HepG2 (cell line): Measurements from ENCODE around the gene TSHZ2. TPM values are rescaled to one million over a fixed set of nuclear protein-coding genes. Genes with fewer than 3 reads are reported as not detected.
A peak's percentile ranks its signal among the peaks of the same experiment; 100 is the strongest.
"Not testable (repeated sequence)": the region's sequence is repeated elsewhere in the genome, so short reads cannot be mapped to it uniquely, and the experiment has no call there.

Experiments used
- ATAC-seq: fragments of 200-7000 bp; cut with Tn5 transposase; 3 replicates; pipeline ENCODE4 v1.9.1; 2020; ENCODE audit warnings: mild to moderate bottlenecking, moderate library complexity
- BruUV-seq: library from RNA; stranded (reverse); fragments of 400-500 nt; replicated peaks from 2 replicates; lab custom pipeline; 2021; lab: Mats Ljungman, UMichigan
- CTCF ChIA-PET: fragments of 300-600 bp; formaldehyde crosslinking; extraction: SDS; loops from one replicate; lab custom pipeline; 2021; ENCODE audit warnings: low total read pairs, inconsistent platforms, low intra/inter-chr PET ratio; lab: Yijun Ruan, JAX
- POLR2A ChIA-PET: fragments of 350-600 bp; sonication (Branson Sonifier 250); formaldehyde crosslinking; loops from one replicate; lab custom pipeline; 2020; ENCODE audit warnings: antibody characterized with exemption, inconsistent platforms; lab: Yijun Ruan, JAX
- DNase-seq: peaks from one replicate; pipeline ENCODE4 v3.0.0-alpha.2; 2015; ENCODE audit warnings: low spot score
- FAIRE-seq: peaks from 3 replicates; lab custom pipeline; 2011; peaks lifted over from hg19 to GRCh38; lab: Jason Lieb, UNC
- H2AFZ ChIP-seq: one replicate; pipeline ENCODE4 v1.6.1; 2011; ENCODE audit warnings: low read length, inconsistent platforms
- H3K27ac ChIP-seq: fragments of 300-600 bp; 3 replicates; pipeline ENCODE4 v1.8.0; 2011; ENCODE audit warnings: mixed run types, mild to moderate bottlenecking, mixed read lengths, low read length, inconsistent platforms; ENCODE audit not compliant: insufficient read depth; ENCODE audit errors: extremely low read length
- H3K27me3 ChIP-seq, 2 experiments: fragments of 200-600 bp in 1 of 2; 2 replicates in 1 of 2; 3 replicates in 1 of 2; pipeline versions ENCODE4 v1.6.0 to v1.8.0; 2011; ENCODE audit warnings: low read length in 2 of 2, mild to moderate bottlenecking in 2 of 2, moderate library complexity in 2 of 2, inconsistent platforms in 1 of 2; ENCODE audit not compliant: insufficient read depth in 2 of 2, control insufficient read depth in 1 of 2
- H3K36me3 ChIP-seq, 2 experiments: fragments of 200-600 bp in 1 of 2; replicated peaks in 1 of 2; 2 replicates in 1 of 2; 3 replicates in 1 of 2; pipeline versions ENCODE4 v1.5.1 to v1.8.0; 2011; ENCODE audit warnings: low read length in 2 of 2, inconsistent platforms in 1 of 2; ENCODE audit not compliant: insufficient read depth in 2 of 2, control insufficient read depth in 1 of 2
- H3K4me1 ChIP-seq: 2 replicates; pipeline ENCODE4 v1.5.1; 2012; ENCODE audit warnings: low read length, inconsistent platforms; ENCODE audit not compliant: insufficient read depth
- H3K4me2 ChIP-seq: 2 replicates; pipeline ENCODE4 v1.6.0; 2011; ENCODE audit warnings: low read depth, low read length, inconsistent platforms
- H3K4me3 ChIP-seq, 3 experiments: fragments of 200-600 bp in 1 of 3; sonication (generic), shearing (Covaris generic) in 1 of 3; replicated peaks in 1 of 3; 2 replicates each; pipeline ENCODE4 v1.5.1; 2011 to 2016; ENCODE audit warnings: low read length in 3 of 3, inconsistent platforms in 2 of 3, low read depth in 2 of 3, mild to moderate bottlenecking in 2 of 3, control low read depth in 1 of 3, mixed read lengths in 1 of 3; ENCODE audit not compliant: insufficient read depth in 1 of 3
- H3K79me2 ChIP-seq: one replicate; pipeline ENCODE4 v1.6.1; 2011; ENCODE audit warnings: low read length, inconsistent platforms; ENCODE audit not compliant: insufficient read depth
- H3K9ac ChIP-seq: 2 replicates; pipeline ENCODE4 v1.6.0; 2011; ENCODE audit warnings: mild to moderate bottlenecking, low read depth, low read length, inconsistent platforms; ENCODE audit not compliant: insufficient read depth
- H3K9me3 ChIP-seq: 2 replicates; pipeline ENCODE4 v1.5.1; 2012; ENCODE audit warnings: mild to moderate bottlenecking, low read length
- H4K20me1 ChIP-seq: 2 replicates; pipeline ENCODE4 v1.6.0; 2011; ENCODE audit warnings: inconsistent platforms, mild to moderate bottlenecking, low read length, moderate library complexity; ENCODE audit not compliant: insufficient read depth
- ARHGAP35 ChIP-seq: sonication (generic); formaldehyde crosslinking; IDR thresholded peaks from 2 replicates; pipeline ENCODE4 v1.9.0; 2022; ENCODE audit warnings: mild to moderate bottlenecking, inconsistent platforms, moderate library complexity, missing genetic modification reagents, borderline replicate concordance
- ARID2 ChIP-seq: sonication (generic); formaldehyde crosslinking; IDR thresholded peaks from 2 replicates; pipeline ENCODE4 v1.8.1; 2022; ENCODE audit warnings: mild to moderate bottlenecking, missing genetic modification reagents, borderline replicate concordance
- EP300 ChIP-seq, 3 experiments: sonication (generic) in 1 of 3; formaldehyde crosslinking in 1 of 3; IDR thresholded peaks; 2 replicates each; pipeline versions ENCODE4 v1.5.1 to v1.6.1; 2011 to 2020; ENCODE audit warnings: low read depth in 2 of 3, low read length in 2 of 3, borderline replicate concordance in 1 of 3, improper control_type of control experiment in 1 of 3, mild to moderate bottlenecking in 1 of 3, missing genetic modification reagents in 1 of 3, moderate library complexity in 1 of 3
- MED8 ChIP-seq: sonication (generic); formaldehyde crosslinking; IDR thresholded peaks from 2 replicates; pipeline ENCODE4 v1.8.1; 2023; ENCODE audit warnings: mild to moderate bottlenecking, missing genetic modification reagents; ENCODE audit not compliant: insufficient replicate concordance
- MLLT10 ChIP-seq: sonication (generic); formaldehyde crosslinking; IDR thresholded peaks from 2 replicates; pipeline ENCODE4 v1.4.0; 2020; ENCODE audit warnings: missing genetic modification reagents
- SMC3 ChIP-seq: IDR thresholded peaks from 2 replicates; pipeline ENCODE4 v1.6.1; 2011; ENCODE audit warnings: low read length, improper control_type of control experiment
- STAG1 ChIP-seq: sonication (generic); formaldehyde crosslinking; IDR thresholded peaks from 2 replicates; pipeline ENCODE4 v1.4.0; 2020; ENCODE audit warnings: missing genetic modification reagents
- ZFX ChIP-seq: sonication (generic); formaldehyde crosslinking; IDR thresholded peaks from 2 replicates; pipeline ENCODE4 v1.4.0; 2020; ENCODE audit warnings: mild to moderate bottlenecking, low read depth, missing genetic modification reagents, moderate library complexity
- ZNF354B ChIP-seq: sonication (generic); formaldehyde crosslinking; IDR thresholded peaks from 2 replicates; pipeline ENCODE4 v1.8.0; 2022; ENCODE audit warnings: mild to moderate bottlenecking, missing genetic modification reagents
- ZNF546 ChIP-seq: sonication (generic); formaldehyde crosslinking; conservative IDR thresholded peaks from 2 replicates; pipeline ENCODE4 v1.8.1; 2023; ENCODE audit warnings: mild to moderate bottlenecking, missing genetic modification reagents
- ZNF562 ChIP-seq: sonication (generic); formaldehyde crosslinking; IDR thresholded peaks from 2 replicates; pipeline ENCODE4 v1.8.0; 2022; ENCODE audit warnings: missing genetic modification reagents, borderline replicate concordance
- WGBS: methylation state at CpG from one replicate; pipeline ENCODE4 v1.1.6; 2017; ENCODE audit warnings: low lambda C conversion rate; 5-methylcytosine and 5-hydroxymethylcytosine counted together
- in situ Hi-C: cut with HindIII; loops from 2 replicates; pipeline ENCODE4 v1.10.0; 2017; ENCODE audit warnings: low pct_unique_long_range_greater_than_20kb; ENCODE audit not compliant: extremely low pct_ligation_motif_present
- intact Hi-C: fragments of 100-400 bp; cut with micrococcal nuclease; formaldehyde crosslinking; loops from one replicate; pipeline ENCODE4 v1.10.0; 2022; ENCODE audit not compliant: unreplicated experiment
- polyA plus RNA-seq, 8 experiments: library from polyadenylated mRNA; depleted of rRNA in 3 of 8; stranded (reverse) in 7 of 8; unstranded in 1 of 8; fragments of >200 nt; fragmentation: Illumina TruSeq in 4 of 8; extraction: Trizol in 4 of 8; gene quantifications; 2 replicates each; pipeline versions ENCODE4 v1.2.1 to v1.2.3, GENCODE V29; 2011 to 2016; ENCODE audit warnings: low read depth in 4 of 8, missing spikeins in 1 of 8, mixed read lengths in 1 of 8; ENCODE audit not compliant: insufficient read depth in 1 of 8
- total RNA-seq, 5 experiments: library from RNA; depleted of rRNA; stranded (reverse); fragments of >200 nt; fragmentation: Illumina TruSeq; extraction: Trizol; gene quantifications; 2 replicates each; pipeline ENCODE4 v1.2.3, GENCODE V29; 2016; ENCODE audit warnings: low read depth in 1 of 5

TSHZ2 gene
- total and polyA plus RNA-seq, 2 of the 13 experiments (the other 11 are each of a cell fraction or from before 2014, with no cell fraction given) = 0.01 TPM; not detected in 1

GRCh38 chr20:53321596-53321995, 349.4 kb downstream of the TSHZ2 start (continued):
- TF ChIP-seq ZNF546 (CRISPR knock-in tag) (no peak), STAG1 (peak; percentile 36), ZNF562 (no peak), ARID2 (CRISPR knock-in tag) (no peak), MLLT10 (CRISPR knock-in tag) (no peak), ARHGAP35 (CRISPR knock-in tag) (no peak), SMC3 (no peak), ZFX (CRISPR knock-in tag) (no peak)

DNA sequence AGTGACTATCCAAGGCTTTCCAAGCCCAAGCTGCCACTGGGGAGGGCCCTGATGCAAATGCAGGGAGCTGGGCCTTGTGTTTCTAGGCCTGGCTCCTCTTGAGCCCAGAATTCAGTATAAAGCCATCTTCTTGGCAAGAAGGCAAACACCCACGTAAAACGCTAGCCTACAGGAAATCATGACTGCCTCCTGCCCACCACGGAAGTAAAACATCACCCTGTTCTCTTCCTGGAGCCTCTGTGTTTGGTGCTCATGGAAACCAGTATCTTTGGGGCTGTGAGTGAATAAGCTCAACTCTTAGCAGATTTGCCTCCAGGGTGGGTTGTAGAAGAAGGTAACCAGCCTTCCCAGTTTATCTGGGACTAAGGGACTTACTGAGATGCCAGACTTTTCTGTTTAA, 350.5 kb downstream of the TSHZ2 start:
- no peak for FAIRE-seq
- BruUV-seq = no TSS peak
- no peak for ATAC-seq
- H3K4me1 ChIP-seq = no peaks in the 10 kb centered on the region
- WGBS = 12% methylated on average over 3 of the region's 3 CpGs
- TF ChIP-seq MED8 (peak; percentile 13), EP300 (IDR thresholded peaks at IDR 0.05; ENCODE audit: low read depth in 2 of 2, low read length in 2 of 2) (no peak), EP300 (CRISPR knock-in tag; IDR thresholded peaks at IDR 0.05; ENCODE audit: borderline replicate concordance) (no peak), ZNF354B (CRISPR knock-in tag) (no peak)
- H3K9ac ChIP-seq = no peak overlapping the region
- no peaks in the 10 kb centered on the region for H4K20me1 ChIP-seq
- POLR2A ChIA-PET = no interaction called here
- no peak overlapping the region for H2AFZ ChIP-seq
- no peak overlapping the region for H3K4me2 ChIP-seq
- no peaks in the 10 kb centered on the region for H3K36me3 ChIP-seq
- in situ Hi-C loops = no loop called here
- H3K9me3 ChIP-seq = no peaks in the 10 kb centered on the region
- H3K27ac ChIP-seq = no peak overlapping the region
- intact Hi-C loops = no loop called here
- H3K4me3 ChIP-seq = no peak overlapping the region
- DNase-seq = no peak
- H3K79me2 ChIP-seq = no peaks in the 10 kb centered on the region
- CTCF ChIA-PET = no interaction called here
- no peaks in the 10 kb centered on the region; a peak in 1 of 5 replicates for H3K27me3 ChIP-seq

- H3K9me3 ChIP-seq, FAIRE-seq, CTCF ChIA-PET, H3K4me2 ChIP-seq, H2AFZ ChIP-seq, in situ Hi-C loops, H3K4me1 ChIP-seq, H3K79me2 ChIP-seq, ATAC-seq, H3K27ac ChIP-seq, intact Hi-C loops, POLR2A ChIA-PET, DNase-seq, H3K4me3 ChIP-seq, H3K36me3 ChIP-seq, H3K27me3 ChIP-seq, H4K20me1 ChIP-seq, H3K9ac ChIP-seq, BruUV-seq: not testable (repeated sequence)
- WGBS = 29% methylated on average over 6 of the region's 6 CpGs
Measured at GRCh38 chr20:53323460-53323859, 351.3 kb downstream of the TSHZ2 start.
